GM10266 (cell line): Measurements from ENCODE around the gene HIF1A.
A peak's percentile ranks its signal among the peaks of the same experiment; 100 is the strongest.

ENCODE experiments used
- DNase-seq: peaks from one replicate; pipeline ENCODE4 v3.0.0; 2012; ENCODE audit errors: extremely low spot score
- TF ChIP-seq, protein P1 (sequence below): IDR thresholded peaks from 2 replicates; pipeline ENCODE4 v1.5.1; 2012; ENCODE audit warnings: mild to moderate bottlenecking, low read depth; ENCODE audit not compliant: control insufficient read depth, insufficient read depth; ENCODE audit errors: missing control alignments

The HIF1A gene

DNA sequence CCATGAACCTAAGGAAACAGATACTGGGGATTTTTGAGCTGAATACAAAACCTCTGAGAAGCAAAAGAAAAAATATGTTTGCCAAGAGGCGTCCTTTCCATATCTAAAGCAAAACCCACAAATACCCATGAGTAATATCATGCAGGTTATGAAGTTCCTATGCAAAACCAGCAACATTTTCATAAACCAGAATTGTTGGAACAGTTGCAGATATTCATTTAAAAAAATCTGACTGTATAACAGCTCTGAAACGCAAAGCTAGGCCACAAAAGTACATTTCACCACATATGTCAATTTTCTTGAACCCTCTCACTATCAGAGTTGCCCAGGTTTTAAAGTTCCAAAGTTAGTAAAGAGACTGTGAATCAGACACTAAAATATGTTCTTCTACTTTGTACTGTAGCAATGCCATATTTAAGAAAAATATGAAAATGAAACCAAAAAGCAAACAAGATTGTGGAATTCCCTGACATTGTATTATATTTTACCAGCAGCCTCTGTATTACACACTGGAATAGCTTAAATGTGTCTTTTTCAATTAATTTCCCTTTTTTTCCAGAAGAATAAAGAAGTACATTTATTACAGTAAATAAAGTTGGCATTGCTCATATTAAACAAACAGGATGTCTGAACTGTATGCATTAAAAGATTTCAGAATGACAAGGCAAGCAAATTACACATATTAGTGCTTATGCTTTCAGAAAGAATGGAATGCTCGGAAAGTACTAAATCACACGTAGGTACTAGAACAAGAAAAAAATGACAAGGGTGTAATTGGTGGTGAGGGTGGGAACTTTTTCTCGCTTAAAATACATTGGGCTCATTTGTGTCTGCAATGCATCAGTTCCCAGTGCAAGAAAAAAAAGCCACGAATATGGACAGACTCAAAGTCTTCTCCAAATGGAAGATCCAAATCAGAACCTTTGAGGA, 33.6 kb upstream of the HIF1A start:
- TF ChIP-seq, protein P1, sequence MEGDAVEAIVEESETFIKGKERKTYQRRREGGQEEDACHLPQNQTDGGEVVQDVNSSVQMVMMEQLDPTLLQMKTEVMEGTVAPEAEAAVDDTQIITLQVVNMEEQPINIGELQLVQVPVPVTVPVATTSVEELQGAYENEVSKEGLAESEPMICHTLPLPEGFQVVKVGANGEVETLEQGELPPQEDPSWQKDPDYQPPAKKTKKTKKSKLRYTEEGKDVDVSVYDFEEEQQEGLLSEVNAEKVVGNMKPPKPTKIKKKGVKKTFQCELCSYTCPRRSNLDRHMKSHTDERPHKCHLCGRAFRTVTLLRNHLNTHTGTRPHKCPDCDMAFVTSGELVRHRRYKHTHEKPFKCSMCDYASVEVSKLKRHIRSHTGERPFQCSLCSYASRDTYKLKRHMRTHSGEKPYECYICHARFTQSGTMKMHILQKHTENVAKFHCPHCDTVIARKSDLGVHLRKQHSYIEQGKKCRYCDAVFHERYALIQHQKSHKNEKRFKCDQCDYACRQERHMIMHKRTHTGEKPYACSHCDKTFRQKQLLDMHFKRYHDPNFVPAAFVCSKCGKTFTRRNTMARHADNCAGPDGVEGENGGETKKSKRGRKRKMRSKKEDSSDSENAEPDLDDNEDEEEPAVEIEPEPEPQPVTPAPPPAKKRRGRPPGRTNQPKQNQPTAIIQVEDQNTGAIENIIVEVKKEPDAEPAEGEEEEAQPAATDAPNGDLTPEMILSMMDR = no peak
- peak; percentile 22 for DNase-seq

DNA sequence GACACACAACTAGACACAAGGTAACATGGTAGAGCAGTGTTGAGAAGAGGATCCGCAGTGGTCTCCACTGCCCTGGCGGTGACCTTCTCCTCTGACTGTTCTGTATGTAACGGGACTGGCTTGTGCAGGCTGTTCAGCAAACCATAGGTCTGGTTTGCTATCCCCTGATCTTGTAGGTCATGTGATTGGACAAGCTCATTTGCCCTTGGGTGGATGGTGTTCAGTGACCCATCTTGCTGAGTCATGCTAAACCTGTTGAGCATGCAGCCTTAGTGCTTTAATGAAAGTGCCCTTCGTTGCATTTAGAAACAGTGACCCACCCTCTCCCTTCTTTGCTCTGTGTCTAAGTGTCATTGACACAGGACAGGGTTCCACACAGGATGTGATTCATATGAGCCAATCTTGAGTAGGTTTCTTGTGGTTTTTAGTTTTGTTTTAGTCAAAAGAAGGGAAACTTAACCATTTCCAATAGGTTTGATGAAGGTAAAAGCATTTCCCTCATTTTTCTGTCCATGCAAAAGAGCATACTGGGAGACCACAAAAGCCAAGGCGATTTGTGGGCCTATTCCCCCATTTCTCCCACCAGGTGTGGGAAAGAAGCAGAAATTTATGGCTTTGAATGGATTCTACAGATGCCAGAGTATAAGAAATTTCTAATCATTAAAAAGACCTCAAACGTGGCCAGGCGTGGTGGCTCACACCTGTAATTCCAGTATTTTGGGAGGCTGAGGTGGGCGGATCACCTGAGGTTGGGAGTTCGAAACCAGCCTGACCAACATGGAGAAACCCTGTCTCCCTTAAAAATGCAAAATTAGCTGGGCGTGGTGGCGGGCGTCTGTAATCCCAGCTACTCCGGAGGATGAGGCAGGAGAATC, 32.6 kb upstream of the HIF1A start:
- TF ChIP-seq, protein P1 = no peak
- peak; percentile 65 for DNase-seq

DNA sequence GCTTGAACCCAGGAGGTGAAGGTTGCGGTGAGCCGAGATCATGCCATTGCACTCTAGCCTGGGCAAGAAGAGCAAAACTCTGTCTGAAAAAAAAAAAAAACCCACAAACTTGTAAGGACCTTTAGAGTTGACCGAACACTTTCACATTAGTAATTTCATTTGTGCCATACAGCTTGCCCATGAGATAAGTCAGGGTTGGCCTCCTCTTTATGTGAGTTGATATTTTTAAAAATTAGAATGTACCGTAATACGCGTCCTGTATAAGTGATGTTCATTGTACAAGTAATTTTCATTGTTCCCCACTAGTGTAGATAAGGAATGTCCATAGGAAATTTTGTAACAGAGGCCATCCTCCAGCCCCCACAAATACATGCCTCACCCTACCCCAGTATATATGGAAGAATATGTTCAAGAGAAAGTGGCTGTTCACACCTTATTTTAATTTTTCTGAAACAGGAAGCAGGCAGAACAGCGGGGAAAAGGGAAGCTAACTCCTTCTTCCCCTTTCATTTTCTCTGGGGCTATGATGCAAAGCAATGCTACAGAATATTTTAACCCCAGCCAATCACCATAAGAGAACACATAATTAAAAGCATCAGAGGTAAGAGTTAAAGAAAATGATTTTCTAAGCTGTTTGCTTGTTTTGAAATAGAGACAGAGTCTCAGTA, 31.9 kb upstream of the HIF1A start:
- peak; percentile 16 for DNase-seq

DNA sequence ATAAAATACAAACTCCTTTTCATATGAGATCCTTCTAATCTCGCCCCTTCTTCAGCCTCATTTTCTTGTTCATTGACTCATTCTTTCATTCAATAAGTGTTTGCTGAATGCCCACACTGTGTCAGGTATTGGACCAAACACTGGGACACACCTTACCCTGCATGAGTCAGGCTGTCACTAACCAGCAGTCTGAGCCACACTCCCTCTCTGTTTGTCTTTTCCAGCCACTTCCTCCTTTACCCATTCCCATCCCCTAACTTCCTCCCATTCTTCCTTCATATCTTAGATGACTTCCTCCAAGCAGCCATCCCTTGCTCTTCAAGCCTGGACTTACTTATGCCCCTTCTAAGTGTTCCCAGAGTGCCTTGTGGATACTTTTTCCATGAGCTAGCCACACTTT, 27.0 kb upstream of the HIF1A start:
- DNase-seq = no peak
- TF ChIP-seq, protein P1 = no peak

More for the DNA sequence above, 31.9 kb upstream of the HIF1A start:
- TF ChIP-seq, protein P1 = no peak

DNA sequence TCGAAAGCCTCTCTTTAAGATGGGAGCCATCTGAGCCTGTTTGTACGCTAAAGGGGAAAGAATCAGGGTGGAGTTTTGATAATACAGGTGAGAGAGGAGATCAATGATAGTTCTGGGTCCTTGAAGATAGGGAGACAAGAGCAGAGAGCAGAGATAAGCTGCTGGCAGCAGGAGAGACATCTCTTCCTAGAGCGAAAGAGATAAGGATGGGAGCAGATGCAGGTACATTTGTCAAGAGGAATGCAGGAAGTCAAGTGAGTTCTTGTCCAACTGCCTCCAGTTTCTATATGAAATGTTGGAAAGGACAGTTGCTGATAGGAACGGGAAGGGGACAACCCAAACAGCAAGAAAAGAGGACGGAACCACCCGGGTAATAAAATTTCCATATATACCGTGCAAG, 24.7 kb upstream of the HIF1A start:
- TF ChIP-seq, protein P1 = no peak
- DNase-seq = no peak

DNA sequence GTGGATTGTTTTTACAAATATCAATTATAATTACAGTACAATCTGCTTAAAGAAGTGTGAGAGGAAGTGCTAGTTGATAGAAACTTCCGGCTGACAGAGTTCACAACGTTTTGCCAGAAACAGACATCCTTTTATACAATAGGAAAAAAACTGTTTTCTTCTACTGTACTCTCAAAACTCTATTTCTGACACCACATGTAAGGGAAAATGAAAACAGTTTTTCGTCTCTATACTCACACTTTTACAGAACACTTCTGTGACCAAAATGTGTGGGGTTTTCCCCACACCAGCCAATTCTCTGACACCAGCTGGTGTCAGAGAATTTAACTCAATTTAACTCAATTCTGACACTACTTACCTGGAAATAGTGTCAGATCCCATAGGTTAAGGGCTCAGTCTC, 24.2 kb upstream of the HIF1A start:
- DNase-seq = peak; percentile 44
- TF ChIP-seq, protein P1 = no peak

DNA sequence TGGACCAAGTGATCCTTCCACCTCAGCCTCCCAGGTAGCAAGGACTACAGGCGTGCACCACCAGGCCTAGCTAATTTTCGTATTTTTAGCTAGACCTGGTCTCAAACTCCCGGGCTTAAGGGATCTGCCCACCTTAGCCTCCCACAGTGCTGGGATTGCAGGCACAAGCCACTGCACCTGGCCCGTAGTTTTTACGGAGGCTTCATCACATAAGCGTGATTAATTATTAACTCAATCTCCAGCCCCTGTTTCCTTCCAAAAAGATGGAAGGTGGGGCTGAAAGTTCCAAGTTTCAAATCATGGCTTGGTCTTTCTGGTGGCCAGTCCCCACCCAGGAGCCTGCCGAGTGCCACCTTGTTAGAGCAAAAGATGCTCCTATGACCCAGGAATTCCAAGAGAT, 22.5 kb upstream of the HIF1A start:
- TF ChIP-seq, protein P1 = no peak
- DNase-seq = no peak
